GM21576 (cell line): Measurements from ENCODE around the gene DNAH2.

ENCODE experiments used
- ATAC-seq: cut with Tn5 transposase; IDR thresholded peaks from one replicate; pipeline ENCODE4 v1.9.1; 2021; ENCODE audit warnings: mild to moderate bottlenecking, moderate library complexity; ENCODE audit not compliant: unreplicated experiment

DNAH2 gene

GRCh38 chr17:7703584-7704479 lies 13.7 kb upstream of the DNAH2 start:
- ATAC-seq = no peak

GRCh38 chr17:7704601-7705268 lies 12.8 kb upstream of the DNAH2 start, which contains the start of gene EFNB3:
EFNB3 (plus strand) TSS chr17:7705202; CDS start chr17:7705599, 397 bp downstream.
- ATAC-seq = no peak

GRCh38 chr17:7705269-7706255 lies 12.0 kb upstream of the DNAH2 start:
- no peak for ATAC-seq

- ATAC-seq = no peak
These were observed 10.8 kb upstream of the DNAH2 start for GRCh38 chr17:7706631-7707354.

- ATAC-seq = no peak
These were observed 10.1 kb upstream of the DNAH2 start for GRCh38 chr17:7707446-7707845.

- no peak for ATAC-seq
These were observed 9.4 kb upstream of the DNAH2 start for GRCh38 chr17:7707858-7708750.

- ATAC-seq = no peak
These were observed 8.5 kb upstream of the DNAH2 start for GRCh38 chr17:7709031-7709430.

- ATAC-seq = no peak
These were observed 7.2 kb upstream of the DNAH2 start for GRCh38 chr17:7710301-7710700.

GRCh38 chr17:7711051-7711755 lies 6.3 kb upstream of the DNAH2 start:
- no peak for ATAC-seq

GRCh38 chr17:7712111-7712771 lies 5.3 kb upstream of the DNAH2 start:
- ATAC-seq = no peak

GRCh38 chr17:7713782-7714181 lies 3.8 kb upstream of the DNAH2 start:
- ATAC-seq = no peak

GRCh38 chr17:7714721-7715594 lies 2.6 kb upstream of the DNAH2 start:
- ATAC-seq = no peak

- ATAC-seq = no peak
These were observed 1.3 kb upstream of the DNAH2 start for GRCh38 chr17:7715936-7716886.

- no peak for ATAC-seq
These were observed 309 bp downstream of the DNAH2 start for GRCh38 chr17:7717756-7718350.

- ATAC-seq = no peak
These were observed 2.1 kb downstream of the DNAH2 start for GRCh38 chr17:7719661-7720060.

GRCh38 chr17:7720125-7720524 lies 2.6 kb downstream of the DNAH2 start:
- no peak for ATAC-seq
